GM23248 (cell line): ENCODE measurements around the gene RPS6KA4.

Source experiments
- EZH2 ChIP-seq: fragments of 200-600 bp; sonication (generic); IDR thresholded peaks from 2 replicates; pipeline ENCODE4 v1.6.1; 2018; ENCODE audit warnings: antibody characterized with exemption, mild to moderate bottlenecking; ENCODE audit not compliant: insufficient read depth, poor library complexity, severe bottlenecking
- EZH2phosphoT487 ChIP-seq: fragments of 200-600 bp; sonication (generic); IDR thresholded peaks from 2 replicates; pipeline ENCODE4 v1.6.1; 2018; ENCODE audit warnings: antibody characterized with exemption, moderate library complexity, mild to moderate bottlenecking, low read depth; ENCODE audit not compliant: insufficient read depth

DNA sequence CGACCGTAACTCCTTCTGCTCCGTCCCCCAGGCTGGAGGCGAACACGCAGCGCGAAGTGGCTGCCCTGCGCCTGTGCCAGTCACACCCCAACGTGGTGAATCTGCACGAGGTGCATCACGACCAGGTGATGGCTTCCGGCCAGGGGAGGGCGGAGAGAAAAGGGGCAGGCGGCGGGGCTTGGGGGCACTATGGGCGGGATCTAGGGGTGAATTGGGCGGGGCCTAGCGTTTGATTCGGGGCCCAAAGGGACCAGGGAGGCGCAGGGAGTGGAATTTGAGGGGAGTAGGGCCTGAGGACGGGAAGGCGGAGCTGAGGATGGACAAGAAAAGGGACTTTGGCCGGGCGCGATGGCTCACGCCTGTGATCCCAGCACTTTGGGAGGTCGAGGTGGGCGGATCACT, 9.7 kb downstream of the RPS6KA4 start:
- TF ChIP-seq EZH2: no peak
- no peak for TF ChIP-seq EZH2phosphoT487
